Measurements from ENCODE around the gene SLC25A1. TPM values are rescaled to one million over a fixed set of nuclear protein-coding genes. Genes with fewer than 3 reads are reported as not detected.

Gene SLC25A1
- total and polyA plus RNA-seq, 2 donors from 2014 or later, result 62.6 to 128 TPM

DNA sequence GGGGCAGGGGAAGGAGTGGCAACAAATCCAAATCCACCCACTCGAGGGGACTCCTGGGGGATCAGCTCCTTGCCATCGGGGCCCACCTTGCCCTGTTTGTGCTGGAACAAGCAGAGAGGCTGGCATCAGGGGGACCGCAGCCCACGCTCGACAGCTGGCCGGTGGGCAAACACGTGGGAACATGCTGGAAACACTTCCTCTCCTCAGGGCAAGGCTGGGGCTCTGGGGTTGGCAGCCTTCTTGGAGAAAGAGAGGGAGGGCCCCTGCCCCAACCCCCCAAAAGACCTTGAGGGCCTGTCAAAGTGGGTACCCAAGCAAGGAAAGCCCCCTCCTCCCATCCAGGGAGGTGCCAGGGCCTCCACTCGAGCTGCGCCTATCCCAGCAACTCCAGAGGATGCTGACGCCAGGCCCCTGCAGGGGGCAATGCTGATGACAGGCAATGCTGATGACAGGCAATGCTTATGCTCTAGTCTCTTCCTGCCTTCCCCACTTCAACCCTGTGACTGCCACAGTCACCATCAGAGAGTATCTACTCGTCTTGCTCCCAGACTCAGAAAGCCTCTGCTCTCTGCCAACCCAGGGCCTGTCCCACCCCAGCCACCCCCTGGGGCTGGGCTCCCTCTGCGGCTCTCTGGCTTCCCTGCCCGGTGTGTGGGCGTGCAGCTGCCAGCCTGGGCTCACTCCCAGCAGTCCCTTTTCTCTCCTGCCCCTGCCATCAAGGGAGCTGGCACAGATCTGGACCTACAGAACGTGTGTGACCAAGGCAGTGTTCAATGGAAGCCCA is 40.1 kb downstream of the SLC25A1 start:
- Histone ChIP-seq H3K27ac (ENCODE audit: low read depth in 2 of 2, low read length in 2 of 2) (no peak overlapping the region), H3K27me3 (ENCODE audit: control insufficient read depth, insufficient read depth, low read length) (no peaks in the 10 kb centered on the region), H3K4me1 (ENCODE audit: control insufficient read depth in 2 of 3, insufficient read depth in 2 of 3, low read depth in 1 of 3, low read length in 3 of 3) (peaks cover 0 to 2% (median 0%) of the 10 kb centered on the region in 3 donors), H3K4me3 (ENCODE audit: low read length in 3 of 3) (no peak overlapping the region), H3K9ac (ENCODE audit: low read length in 3 of 3) (no peak overlapping the region), H3K36me3 (ENCODE audit: control insufficient read depth in 2 of 3, insufficient read depth in 3 of 3, low read length in 3 of 3) (peaks cover 10 to 64% (median 40%) of the 10 kb centered on the region in 3 donors), H3K9me3 (ENCODE audit: control insufficient read depth in 2 of 3, insufficient read depth in 1 of 3, low read length in 3 of 3) (no peaks in the 10 kb centered on the region)
- FAIRE-seq, result no peak
- TF ChIP-seq, protein P1, sequence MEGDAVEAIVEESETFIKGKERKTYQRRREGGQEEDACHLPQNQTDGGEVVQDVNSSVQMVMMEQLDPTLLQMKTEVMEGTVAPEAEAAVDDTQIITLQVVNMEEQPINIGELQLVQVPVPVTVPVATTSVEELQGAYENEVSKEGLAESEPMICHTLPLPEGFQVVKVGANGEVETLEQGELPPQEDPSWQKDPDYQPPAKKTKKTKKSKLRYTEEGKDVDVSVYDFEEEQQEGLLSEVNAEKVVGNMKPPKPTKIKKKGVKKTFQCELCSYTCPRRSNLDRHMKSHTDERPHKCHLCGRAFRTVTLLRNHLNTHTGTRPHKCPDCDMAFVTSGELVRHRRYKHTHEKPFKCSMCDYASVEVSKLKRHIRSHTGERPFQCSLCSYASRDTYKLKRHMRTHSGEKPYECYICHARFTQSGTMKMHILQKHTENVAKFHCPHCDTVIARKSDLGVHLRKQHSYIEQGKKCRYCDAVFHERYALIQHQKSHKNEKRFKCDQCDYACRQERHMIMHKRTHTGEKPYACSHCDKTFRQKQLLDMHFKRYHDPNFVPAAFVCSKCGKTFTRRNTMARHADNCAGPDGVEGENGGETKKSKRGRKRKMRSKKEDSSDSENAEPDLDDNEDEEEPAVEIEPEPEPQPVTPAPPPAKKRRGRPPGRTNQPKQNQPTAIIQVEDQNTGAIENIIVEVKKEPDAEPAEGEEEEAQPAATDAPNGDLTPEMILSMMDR (IDR thresholded peaks at IDR 0.05; ENCODE audit: borderline replicate concordance, extremely low read depth, insufficient read depth), result no peak
- no peak for DNase-seq
- intact Hi-C loops (cut with DNase I), result no loop called here

DNA sequence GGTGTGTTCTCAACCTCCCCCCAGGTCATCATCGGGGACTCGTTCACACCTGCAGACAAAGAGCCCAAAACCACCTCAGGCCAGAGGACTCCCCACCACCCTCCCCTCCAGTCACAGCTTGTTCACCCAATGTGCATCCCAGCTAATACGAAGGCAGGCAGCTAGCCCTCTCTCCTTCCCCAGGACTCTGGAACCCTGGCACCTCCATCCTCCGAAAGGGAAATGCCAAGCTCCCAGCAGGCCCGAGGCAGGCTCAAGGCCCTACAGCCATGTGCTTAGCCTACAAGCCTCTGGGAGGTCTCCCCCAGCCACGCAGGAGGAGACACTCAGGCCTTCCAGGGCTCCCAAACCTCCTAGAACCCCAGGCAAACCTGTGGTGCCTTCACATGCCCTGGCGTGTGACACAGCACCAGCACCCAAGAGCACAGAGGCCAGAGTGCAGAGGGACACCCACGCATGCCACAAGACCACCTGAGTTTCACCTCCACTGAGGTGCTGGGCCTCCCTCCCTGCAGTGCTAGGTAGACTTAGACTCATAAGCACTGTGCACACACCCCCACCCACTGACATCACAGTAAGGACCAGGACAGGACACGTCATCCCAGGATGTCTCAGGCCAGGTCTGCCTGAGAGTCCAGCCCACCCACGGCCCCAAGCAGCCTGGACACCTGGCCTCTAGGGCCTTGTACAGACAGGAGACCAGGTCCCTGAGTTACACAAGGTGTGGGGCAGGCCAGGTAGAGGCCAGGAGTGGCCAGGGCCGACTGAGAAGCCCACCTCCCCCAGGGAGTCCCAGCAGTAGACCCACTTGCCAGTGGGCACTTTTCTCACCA is 40.9 kb downstream of the SLC25A1 start:
- FAIRE-seq, result no peak
- Histone ChIP-seq H3K27ac (ENCODE audit: low read depth in 2 of 2, low read length in 2 of 2) (no peak overlapping the region), H3K4me1 (ENCODE audit: control insufficient read depth in 2 of 3, insufficient read depth in 2 of 3, low read depth in 1 of 3, low read length in 3 of 3) (no peaks in the 10 kb centered on the region), H3K9me3 (ENCODE audit: control insufficient read depth in 2 of 3, insufficient read depth in 1 of 3, low read length in 3 of 3) (no peaks in the 10 kb centered on the region), H3K27me3 (ENCODE audit: control insufficient read depth, insufficient read depth, low read length) (no peaks in the 10 kb centered on the region), H3K36me3 (ENCODE audit: control insufficient read depth in 2 of 3, insufficient read depth in 3 of 3, low read length in 3 of 3) (peaks cover 10 to 69% (median 40%) of the 10 kb centered on the region in 3 donors), H3K9ac (ENCODE audit: low read length in 3 of 3) (no peak overlapping the region), H3K4me3 (ENCODE audit: low read length in 3 of 3) (no peak overlapping the region)
- DNase-seq, result no peak
- intact Hi-C loops (cut with DNase I), result no loop called here
- TF ChIP-seq, protein P1 (IDR thresholded peaks at IDR 0.05; ENCODE audit: borderline replicate concordance, extremely low read depth, insufficient read depth), result no peak

DNA sequence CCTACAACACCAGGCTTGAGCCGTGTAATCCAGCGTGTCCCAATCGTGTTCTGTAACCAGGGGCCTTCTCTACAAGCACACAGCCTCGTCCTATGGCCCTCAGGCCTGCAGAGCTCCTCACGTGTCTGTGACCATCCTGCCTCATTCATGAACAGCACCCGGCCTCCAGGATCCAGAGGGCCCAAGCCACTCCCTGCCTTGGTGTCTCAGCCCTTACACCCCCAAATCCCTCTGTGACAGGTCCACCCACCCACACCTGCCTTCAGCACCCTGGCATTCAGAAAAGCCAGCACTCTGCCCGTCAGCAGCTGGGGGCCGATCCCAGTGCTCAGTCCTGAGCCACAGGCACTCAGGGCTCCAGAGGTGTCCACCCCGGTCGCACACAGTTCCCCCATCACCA is 41.6 kb downstream of the SLC25A1 start:
- intact Hi-C loops (cut with DNase I), result no loop called here
- TF ChIP-seq, protein P1 (IDR thresholded peaks at IDR 0.05; ENCODE audit: borderline replicate concordance, extremely low read depth, insufficient read depth), result no peak
- no peak for DNase-seq
- Histone ChIP-seq H3K9ac (ENCODE audit: low read length in 3 of 3) (no peak overlapping the region), H3K27ac (ENCODE audit: low read depth in 2 of 2, low read length in 2 of 2) (no peak overlapping the region), H3K9me3 (ENCODE audit: control insufficient read depth in 2 of 3, insufficient read depth in 1 of 3, low read length in 3 of 3) (no peaks in the 10 kb centered on the region), H3K36me3 (ENCODE audit: control insufficient read depth in 2 of 3, insufficient read depth in 3 of 3, low read length in 3 of 3) (peaks cover 7 to 63% (median 37%) of the 10 kb centered on the region in 3 donors), H3K4me1 (ENCODE audit: control insufficient read depth in 2 of 3, insufficient read depth in 2 of 3, low read depth in 1 of 3, low read length in 3 of 3) (no peaks in the 10 kb centered on the region), H3K27me3 (ENCODE audit: control insufficient read depth, insufficient read depth, low read length) (no peaks in the 10 kb centered on the region), H3K4me3 (ENCODE audit: low read length in 3 of 3) (no peak overlapping the region)
- FAIRE-seq, result no peak
